ENCODE measurements around the gene CIAO2A.

DNA sequence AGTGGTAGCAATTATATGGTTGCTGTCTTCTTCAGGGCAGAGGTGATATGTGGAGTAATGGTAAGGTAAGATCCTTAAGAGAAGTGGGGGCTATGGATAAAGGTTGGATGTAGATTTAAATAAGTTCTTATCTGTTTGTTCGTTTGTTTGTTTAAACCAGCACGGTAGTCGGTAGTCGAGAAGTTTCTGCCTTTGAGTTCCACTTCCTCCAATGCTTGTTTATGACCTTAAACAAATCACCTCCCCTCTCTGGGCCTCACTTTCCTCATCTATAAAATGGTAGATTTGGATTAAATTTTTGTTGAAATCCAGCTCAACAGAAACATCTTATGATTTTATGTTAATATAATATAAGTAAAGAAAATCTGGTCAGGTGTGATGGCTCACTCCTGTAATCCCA is 59.1 kb downstream of the CIAO2A start:
- TF ChIP-seq EGR1 (IDR thresholded peaks at IDR 0.05; ENCODE audit: low read depth in 2 of 2) (no peak), RAD21 (IDR thresholded peaks at IDR 0.05) (no peak), JUND (IDR thresholded peaks at IDR 0.05) (no peak)
- TF ChIP-seq, protein P1, sequence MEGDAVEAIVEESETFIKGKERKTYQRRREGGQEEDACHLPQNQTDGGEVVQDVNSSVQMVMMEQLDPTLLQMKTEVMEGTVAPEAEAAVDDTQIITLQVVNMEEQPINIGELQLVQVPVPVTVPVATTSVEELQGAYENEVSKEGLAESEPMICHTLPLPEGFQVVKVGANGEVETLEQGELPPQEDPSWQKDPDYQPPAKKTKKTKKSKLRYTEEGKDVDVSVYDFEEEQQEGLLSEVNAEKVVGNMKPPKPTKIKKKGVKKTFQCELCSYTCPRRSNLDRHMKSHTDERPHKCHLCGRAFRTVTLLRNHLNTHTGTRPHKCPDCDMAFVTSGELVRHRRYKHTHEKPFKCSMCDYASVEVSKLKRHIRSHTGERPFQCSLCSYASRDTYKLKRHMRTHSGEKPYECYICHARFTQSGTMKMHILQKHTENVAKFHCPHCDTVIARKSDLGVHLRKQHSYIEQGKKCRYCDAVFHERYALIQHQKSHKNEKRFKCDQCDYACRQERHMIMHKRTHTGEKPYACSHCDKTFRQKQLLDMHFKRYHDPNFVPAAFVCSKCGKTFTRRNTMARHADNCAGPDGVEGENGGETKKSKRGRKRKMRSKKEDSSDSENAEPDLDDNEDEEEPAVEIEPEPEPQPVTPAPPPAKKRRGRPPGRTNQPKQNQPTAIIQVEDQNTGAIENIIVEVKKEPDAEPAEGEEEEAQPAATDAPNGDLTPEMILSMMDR (IDR thresholded peaks at IDR 0.05; ENCODE audit: low read depth, low read length, missing input control), result no peak
- TF ChIP-seq, protein P2, sequence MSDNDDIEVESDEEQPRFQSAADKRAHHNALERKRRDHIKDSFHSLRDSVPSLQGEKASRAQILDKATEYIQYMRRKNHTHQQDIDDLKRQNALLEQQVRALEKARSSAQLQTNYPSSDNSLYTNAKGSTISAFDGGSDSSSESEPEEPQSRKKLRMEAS (IDR thresholded peaks at IDR 0.05), result no peak

Measured in liver (tissue), 3 donors.